ENCODE data around the gene CACNA1C.

GRCh38 chr12:2080604-2081003, 27.8 kb downstream of the CACNA1C start:
- TF ChIP-seq, protein P1, sequence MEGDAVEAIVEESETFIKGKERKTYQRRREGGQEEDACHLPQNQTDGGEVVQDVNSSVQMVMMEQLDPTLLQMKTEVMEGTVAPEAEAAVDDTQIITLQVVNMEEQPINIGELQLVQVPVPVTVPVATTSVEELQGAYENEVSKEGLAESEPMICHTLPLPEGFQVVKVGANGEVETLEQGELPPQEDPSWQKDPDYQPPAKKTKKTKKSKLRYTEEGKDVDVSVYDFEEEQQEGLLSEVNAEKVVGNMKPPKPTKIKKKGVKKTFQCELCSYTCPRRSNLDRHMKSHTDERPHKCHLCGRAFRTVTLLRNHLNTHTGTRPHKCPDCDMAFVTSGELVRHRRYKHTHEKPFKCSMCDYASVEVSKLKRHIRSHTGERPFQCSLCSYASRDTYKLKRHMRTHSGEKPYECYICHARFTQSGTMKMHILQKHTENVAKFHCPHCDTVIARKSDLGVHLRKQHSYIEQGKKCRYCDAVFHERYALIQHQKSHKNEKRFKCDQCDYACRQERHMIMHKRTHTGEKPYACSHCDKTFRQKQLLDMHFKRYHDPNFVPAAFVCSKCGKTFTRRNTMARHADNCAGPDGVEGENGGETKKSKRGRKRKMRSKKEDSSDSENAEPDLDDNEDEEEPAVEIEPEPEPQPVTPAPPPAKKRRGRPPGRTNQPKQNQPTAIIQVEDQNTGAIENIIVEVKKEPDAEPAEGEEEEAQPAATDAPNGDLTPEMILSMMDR (conservative IDR thresholded peaks at IDR 0.05; ENCODE audit: low read depth, low read length), result no peak
- TF ChIP-seq EZH2 (IDR thresholded peaks at IDR 0.05; ENCODE audit: borderline replicate concordance, low read depth, low read length, poor library complexity, severe bottlenecking), result no peak

All from A673 (cell line).